Measurements from ENCODE around the gene MEIOC.

Gene MEIOC

GRCh38 chr17:44655983-44656710 is at the start of gene MEIOC:
Gene MEIOC, plus strand, starts transcription at chr17:44656468. Its CDS starts 146 bp downstream, at chr17:44656614.
- TF ChIP-seq MAX (IDR thresholded peaks at IDR 0.05) (peak; percentile 99), TEAD4 (IDR thresholded peaks at IDR 0.05) (peak; percentile 18; the same call in 1 of the 2 replicates), TAF1 (IDR thresholded peaks at IDR 0.05; ENCODE audit: low read depth) (no peak), ZBTB7A (IDR thresholded peaks at IDR 0.05; ENCODE audit: low read depth) (peak; percentile 80; the same call in 1 of the 2 replicates), FOXM1 (IDR thresholded peaks at IDR 0.05; ENCODE audit: borderline replicate concordance, low read depth) (no peak), EP300 (IDR thresholded peaks at IDR 0.05; ENCODE audit: borderline replicate concordance) (no peak), NFIC (IDR thresholded peaks at IDR 0.05) (no peak), USF1 (IDR thresholded peaks at IDR 0.05) (0 out of 2 replicates have a peak, but pooled peaks have one; percentile 21), TCF12 (IDR thresholded peaks at IDR 0.05; ENCODE audit: low read depth) (peak; percentile 69)

- TF ChIP-seq NFIC (IDR thresholded peaks at IDR 0.05) = no peak
- TF ChIP-seq RAD21 (IDR thresholded peaks at IDR 0.05; ENCODE audit: low read depth) = no peak
- no peak for TF ChIP-seq TEAD4 (IDR thresholded peaks at IDR 0.05)
Measured at GRCh38 chr17:44606658-44607057, 49.6 kb upstream of the MEIOC start.

- TF ChIP-seq ZBTB7A (IDR thresholded peaks at IDR 0.05; ENCODE audit: low read depth) (no peak), CEBPB (IDR thresholded peaks at IDR 0.05) (no peak), YY1 (IDR thresholded peaks at IDR 0.05; ENCODE audit: low read depth) (no peak), CREB1 (IDR thresholded peaks at IDR 0.05; ENCODE audit: low read depth) (no peak), MAX (IDR thresholded peaks at IDR 0.05) (no peak), TEAD4 (IDR thresholded peaks at IDR 0.05) (no peak), FOXM1 (IDR thresholded peaks at IDR 0.05; ENCODE audit: borderline replicate concordance, low read depth) (no peak), RAD21 (IDR thresholded peaks at IDR 0.05; ENCODE audit: low read depth) (no peak)
Measured at GRCh38 chr17:44607836-44608690, 48.2 kb upstream of the MEIOC start.

- TF ChIP-seq CEBPB (IDR thresholded peaks at IDR 0.05) = no peak
- no peak for TF ChIP-seq USF1 (IDR thresholded peaks at IDR 0.05)
- no peak for TF ChIP-seq EP300 (IDR thresholded peaks at IDR 0.05; ENCODE audit: borderline replicate concordance)
- TF ChIP-seq NFIC (IDR thresholded peaks at IDR 0.05) = no peak
- no peak for TF ChIP-seq TCF12 (IDR thresholded peaks at IDR 0.05; ENCODE audit: low read depth)
- TF ChIP-seq YY1 (IDR thresholded peaks at IDR 0.05; ENCODE audit: low read depth) = no peak
- no peak for TF ChIP-seq CREB1 (IDR thresholded peaks at IDR 0.05; ENCODE audit: low read depth)
- no peak for TF ChIP-seq RAD21 (IDR thresholded peaks at IDR 0.05; ENCODE audit: low read depth)
- no peak for TF ChIP-seq ZBTB7A (IDR thresholded peaks at IDR 0.05; ENCODE audit: low read depth)
Measured at GRCh38 chr17:44608727-44609435, 47.4 kb upstream of the MEIOC start.

- TF ChIP-seq REST (IDR thresholded peaks at IDR 0.05; ENCODE audit: low read depth) (no peak), CEBPB (IDR thresholded peaks at IDR 0.05) (no peak), EP300 (IDR thresholded peaks at IDR 0.05; ENCODE audit: borderline replicate concordance) (no peak), TEAD4 (IDR thresholded peaks at IDR 0.05) (no peak), MAX (IDR thresholded peaks at IDR 0.05) (no peak), YY1 (IDR thresholded peaks at IDR 0.05; ENCODE audit: low read depth) (no peak), FOXM1 (IDR thresholded peaks at IDR 0.05; ENCODE audit: borderline replicate concordance, low read depth) (no peak), ZBTB7A (IDR thresholded peaks at IDR 0.05; ENCODE audit: low read depth) (no peak), NFIC (IDR thresholded peaks at IDR 0.05) (no peak), USF1 (IDR thresholded peaks at IDR 0.05) (no peak), CREB1 (IDR thresholded peaks at IDR 0.05; ENCODE audit: low read depth) (no peak)
Measured at GRCh38 chr17:44610331-44610730, 45.9 kb upstream of the MEIOC start.

GRCh38 chr17:44610871-44611270 is 45.4 kb upstream of the MEIOC start:
- TF ChIP-seq REST (IDR thresholded peaks at IDR 0.05; ENCODE audit: low read depth) = no peak
- no peak for TF ChIP-seq MAX (IDR thresholded peaks at IDR 0.05)
- no peak for TF ChIP-seq ZBTB7A (IDR thresholded peaks at IDR 0.05; ENCODE audit: low read depth)
- TF ChIP-seq NFIC (IDR thresholded peaks at IDR 0.05) = no peak
- no peak for TF ChIP-seq TEAD4 (IDR thresholded peaks at IDR 0.05)
- no peak for TF ChIP-seq CREB1 (IDR thresholded peaks at IDR 0.05; ENCODE audit: low read depth)
- TF ChIP-seq EP300 (IDR thresholded peaks at IDR 0.05; ENCODE audit: borderline replicate concordance) = no peak
- no peak for TF ChIP-seq EGR1 (IDR thresholded peaks at IDR 0.05)
- no peak for TF ChIP-seq TCF12 (IDR thresholded peaks at IDR 0.05; ENCODE audit: low read depth)
- TF ChIP-seq RAD21 (IDR thresholded peaks at IDR 0.05; ENCODE audit: low read depth) = no peak
- TF ChIP-seq CEBPB (IDR thresholded peaks at IDR 0.05) = no peak
- no peak for TF ChIP-seq USF1 (IDR thresholded peaks at IDR 0.05)
- no peak for TF ChIP-seq FOXM1 (IDR thresholded peaks at IDR 0.05; ENCODE audit: borderline replicate concordance, low read depth)
- no peak for TF ChIP-seq TAF1 (IDR thresholded peaks at IDR 0.05; ENCODE audit: low read depth)
- TF ChIP-seq YY1 (IDR thresholded peaks at IDR 0.05; ENCODE audit: low read depth) = no peak
